Measurements from ENCODE around the gene MON1A.

GRCh38 chr3:49898991-49899390 is 30.6 kb downstream of the MON1A start:
- TF ChIP-seq POLR2A (IDR thresholded peaks at IDR 0.05; ENCODE audit: low read depth) (no peak), POLR2AphosphoS5 (IDR thresholded peaks at IDR 0.05) (no peak), EP300 (IDR thresholded peaks at IDR 0.05) (no peak)
- TF ChIP-seq, protein P1, sequence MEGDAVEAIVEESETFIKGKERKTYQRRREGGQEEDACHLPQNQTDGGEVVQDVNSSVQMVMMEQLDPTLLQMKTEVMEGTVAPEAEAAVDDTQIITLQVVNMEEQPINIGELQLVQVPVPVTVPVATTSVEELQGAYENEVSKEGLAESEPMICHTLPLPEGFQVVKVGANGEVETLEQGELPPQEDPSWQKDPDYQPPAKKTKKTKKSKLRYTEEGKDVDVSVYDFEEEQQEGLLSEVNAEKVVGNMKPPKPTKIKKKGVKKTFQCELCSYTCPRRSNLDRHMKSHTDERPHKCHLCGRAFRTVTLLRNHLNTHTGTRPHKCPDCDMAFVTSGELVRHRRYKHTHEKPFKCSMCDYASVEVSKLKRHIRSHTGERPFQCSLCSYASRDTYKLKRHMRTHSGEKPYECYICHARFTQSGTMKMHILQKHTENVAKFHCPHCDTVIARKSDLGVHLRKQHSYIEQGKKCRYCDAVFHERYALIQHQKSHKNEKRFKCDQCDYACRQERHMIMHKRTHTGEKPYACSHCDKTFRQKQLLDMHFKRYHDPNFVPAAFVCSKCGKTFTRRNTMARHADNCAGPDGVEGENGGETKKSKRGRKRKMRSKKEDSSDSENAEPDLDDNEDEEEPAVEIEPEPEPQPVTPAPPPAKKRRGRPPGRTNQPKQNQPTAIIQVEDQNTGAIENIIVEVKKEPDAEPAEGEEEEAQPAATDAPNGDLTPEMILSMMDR (IDR thresholded peaks at IDR 0.05): no peak
